Stomach (tissue), 4 donors: Measurements from ENCODE around the gene COQ8B.
A peak's percentile ranks its signal among the peaks of the same experiment; 100 is the strongest.

Source experiments
- POLR2AphosphoS5 ChIP-seq, 3 donors: sonication (generic); formaldehyde crosslinking; IDR thresholded peaks; one replicate each; pipeline ENCODE4 v1.6.1; 2016; ENCODE audit warnings: antibody characterized with exemption in 3 of 3
- TF ChIP-seq, protein P1 (sequence below), 7 experiments: fragments of 450-650 bp in 4 of 7; fragments of 200-600 bp in 3 of 7; sonication (generic) in 3 of 7; IDR thresholded peaks; one replicate each; pipeline ENCODE4 v1.5.1; 2016 to 2019; ENCODE audit warnings: antibody characterized with exemption in 7 of 7, control low read depth in 2 of 7, mild to moderate bottlenecking in 1 of 7

GRCh38 chr19:40702337-40703012, 14.2 kb downstream of the COQ8B start:
- TF ChIP-seq, protein P1, sequence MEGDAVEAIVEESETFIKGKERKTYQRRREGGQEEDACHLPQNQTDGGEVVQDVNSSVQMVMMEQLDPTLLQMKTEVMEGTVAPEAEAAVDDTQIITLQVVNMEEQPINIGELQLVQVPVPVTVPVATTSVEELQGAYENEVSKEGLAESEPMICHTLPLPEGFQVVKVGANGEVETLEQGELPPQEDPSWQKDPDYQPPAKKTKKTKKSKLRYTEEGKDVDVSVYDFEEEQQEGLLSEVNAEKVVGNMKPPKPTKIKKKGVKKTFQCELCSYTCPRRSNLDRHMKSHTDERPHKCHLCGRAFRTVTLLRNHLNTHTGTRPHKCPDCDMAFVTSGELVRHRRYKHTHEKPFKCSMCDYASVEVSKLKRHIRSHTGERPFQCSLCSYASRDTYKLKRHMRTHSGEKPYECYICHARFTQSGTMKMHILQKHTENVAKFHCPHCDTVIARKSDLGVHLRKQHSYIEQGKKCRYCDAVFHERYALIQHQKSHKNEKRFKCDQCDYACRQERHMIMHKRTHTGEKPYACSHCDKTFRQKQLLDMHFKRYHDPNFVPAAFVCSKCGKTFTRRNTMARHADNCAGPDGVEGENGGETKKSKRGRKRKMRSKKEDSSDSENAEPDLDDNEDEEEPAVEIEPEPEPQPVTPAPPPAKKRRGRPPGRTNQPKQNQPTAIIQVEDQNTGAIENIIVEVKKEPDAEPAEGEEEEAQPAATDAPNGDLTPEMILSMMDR (IDR thresholded peaks at IDR 0.05) = peak in 5 of 7 experiments; percentile 18 to 41 (median 38)
- peak in 1 of 3 donors; percentile 3 for TF ChIP-seq POLR2AphosphoS5 (IDR thresholded peaks at IDR 0.05)
